Erythroblast (primary cell): ENCODE results near the gene ARVCF.

Source experiments
- GATA1 ChIP-seq: IDR thresholded peaks from 2 replicates; pipeline ENCODE4 v1.6.1; 2011; ENCODE audit warnings: low read depth, mild to moderate bottlenecking, control low read depth, low read length, moderate library complexity
- POLR2A ChIP-seq: IDR thresholded peaks from 2 replicates; pipeline ENCODE4 v1.6.1; 2011; ENCODE audit warnings: mild to moderate bottlenecking, low read length

DNA sequence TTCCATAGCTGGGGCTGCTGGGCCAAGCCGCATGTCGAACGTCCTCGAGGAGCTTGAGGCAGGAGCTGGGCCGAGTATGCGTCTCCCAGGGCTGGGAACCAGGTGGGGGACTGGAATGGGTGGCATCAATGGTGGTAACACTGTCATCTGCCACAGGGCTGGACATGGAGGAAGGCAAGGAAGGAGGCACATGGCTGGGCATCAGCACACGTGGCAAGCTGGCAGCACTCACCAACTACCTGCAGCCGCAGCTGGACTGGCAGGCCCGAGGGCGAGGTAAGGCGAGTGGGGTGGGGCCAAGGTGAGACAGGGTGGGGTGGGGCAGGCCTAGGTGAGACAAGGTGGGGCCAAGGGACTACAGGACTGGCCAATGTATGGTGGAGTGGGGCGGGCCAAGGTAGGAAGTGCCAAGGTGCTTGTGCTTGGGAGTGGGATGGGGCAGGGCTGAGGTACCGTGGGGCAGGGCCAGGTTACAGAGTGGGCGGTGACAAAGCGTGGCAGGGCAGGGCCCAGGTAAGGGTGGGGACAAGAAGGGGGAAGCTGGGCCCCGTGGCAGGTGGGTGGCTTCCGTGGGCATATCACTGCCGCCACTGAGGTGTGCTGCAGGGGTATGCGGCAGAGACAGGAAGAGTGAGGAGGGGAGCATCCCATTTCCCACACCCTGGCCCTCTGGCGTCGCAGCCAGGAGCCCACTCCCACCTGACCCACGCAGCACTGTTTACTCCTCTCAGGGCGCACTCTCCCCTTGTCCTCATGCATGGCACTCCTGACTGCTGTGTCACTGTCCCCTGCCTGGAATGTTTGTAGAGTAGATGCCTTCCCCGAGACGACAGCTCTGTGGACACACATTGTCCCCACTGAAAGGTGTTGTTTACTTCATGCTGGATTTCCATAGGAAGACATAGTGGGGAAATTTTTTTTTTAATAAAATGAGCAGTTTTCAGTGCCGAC, 36.0 kb upstream of the ARVCF start:
- TF ChIP-seq POLR2A (no peak), GATA1 (no peak)
